Measurements from ENCODE around the gene LGMN.

- TF ChIP-seq, protein P1, sequence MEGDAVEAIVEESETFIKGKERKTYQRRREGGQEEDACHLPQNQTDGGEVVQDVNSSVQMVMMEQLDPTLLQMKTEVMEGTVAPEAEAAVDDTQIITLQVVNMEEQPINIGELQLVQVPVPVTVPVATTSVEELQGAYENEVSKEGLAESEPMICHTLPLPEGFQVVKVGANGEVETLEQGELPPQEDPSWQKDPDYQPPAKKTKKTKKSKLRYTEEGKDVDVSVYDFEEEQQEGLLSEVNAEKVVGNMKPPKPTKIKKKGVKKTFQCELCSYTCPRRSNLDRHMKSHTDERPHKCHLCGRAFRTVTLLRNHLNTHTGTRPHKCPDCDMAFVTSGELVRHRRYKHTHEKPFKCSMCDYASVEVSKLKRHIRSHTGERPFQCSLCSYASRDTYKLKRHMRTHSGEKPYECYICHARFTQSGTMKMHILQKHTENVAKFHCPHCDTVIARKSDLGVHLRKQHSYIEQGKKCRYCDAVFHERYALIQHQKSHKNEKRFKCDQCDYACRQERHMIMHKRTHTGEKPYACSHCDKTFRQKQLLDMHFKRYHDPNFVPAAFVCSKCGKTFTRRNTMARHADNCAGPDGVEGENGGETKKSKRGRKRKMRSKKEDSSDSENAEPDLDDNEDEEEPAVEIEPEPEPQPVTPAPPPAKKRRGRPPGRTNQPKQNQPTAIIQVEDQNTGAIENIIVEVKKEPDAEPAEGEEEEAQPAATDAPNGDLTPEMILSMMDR (IDR thresholded peaks at IDR 0.05), result no peak
- no peak for TF ChIP-seq POLR2AphosphoS5 (IDR thresholded peaks at IDR 0.05)
- TF ChIP-seq POLR2A (IDR thresholded peaks at IDR 0.05), result no peak
These were observed 12.0 kb upstream of the LGMN start for GRCh38 chr14:92760524-92760805.
